Ovary (tissue), 3 donors: Measurements from ENCODE around the gene PARK7.

Experiments
- POLR2A ChIP-seq: fragments of 450-650 bp; IDR thresholded peaks from one replicate; pipeline ENCODE4 v1.6.1; 2017; ENCODE audit warnings: antibody characterized with exemption, mild to moderate bottlenecking, moderate library complexity
- TF ChIP-seq, protein P1 (sequence below), 3 donors: fragments of 450-650 bp in 2 of 3; fragments of 200-600 bp in 1 of 3; IDR thresholded peaks; one replicate each; pipeline versions ENCODE4 v1.5.1 to v1.8.0; 2016 to 2022; ENCODE audit warnings: antibody characterized with exemption in 3 of 3, mild to moderate bottlenecking in 1 of 3
- donor health status: DM: no; HTN: no; CAD: no.

- TF ChIP-seq, protein P1, sequence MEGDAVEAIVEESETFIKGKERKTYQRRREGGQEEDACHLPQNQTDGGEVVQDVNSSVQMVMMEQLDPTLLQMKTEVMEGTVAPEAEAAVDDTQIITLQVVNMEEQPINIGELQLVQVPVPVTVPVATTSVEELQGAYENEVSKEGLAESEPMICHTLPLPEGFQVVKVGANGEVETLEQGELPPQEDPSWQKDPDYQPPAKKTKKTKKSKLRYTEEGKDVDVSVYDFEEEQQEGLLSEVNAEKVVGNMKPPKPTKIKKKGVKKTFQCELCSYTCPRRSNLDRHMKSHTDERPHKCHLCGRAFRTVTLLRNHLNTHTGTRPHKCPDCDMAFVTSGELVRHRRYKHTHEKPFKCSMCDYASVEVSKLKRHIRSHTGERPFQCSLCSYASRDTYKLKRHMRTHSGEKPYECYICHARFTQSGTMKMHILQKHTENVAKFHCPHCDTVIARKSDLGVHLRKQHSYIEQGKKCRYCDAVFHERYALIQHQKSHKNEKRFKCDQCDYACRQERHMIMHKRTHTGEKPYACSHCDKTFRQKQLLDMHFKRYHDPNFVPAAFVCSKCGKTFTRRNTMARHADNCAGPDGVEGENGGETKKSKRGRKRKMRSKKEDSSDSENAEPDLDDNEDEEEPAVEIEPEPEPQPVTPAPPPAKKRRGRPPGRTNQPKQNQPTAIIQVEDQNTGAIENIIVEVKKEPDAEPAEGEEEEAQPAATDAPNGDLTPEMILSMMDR (IDR thresholded peaks at IDR 0.05) = no peak
- TF ChIP-seq POLR2A = no peak
Measured at GRCh38 chr1:7912743-7913557, 48.6 kb upstream of the PARK7 start.
